Measurements from ENCODE around the gene DNER.

Gene DNER

GRCh38 chr2:229429589-229429988 lies 284.8 kb downstream of the DNER start:
- DNase-seq: no peak

GRCh38 chr2:229426464-229426863 lies 287.9 kb downstream of the DNER start:
- DNase-seq: no peak

GRCh38 chr2:229425598-229425997 lies 288.8 kb downstream of the DNER start:
- no peak for DNase-seq

- DNase-seq: no peak
Measured at GRCh38 chr2:229422063-229422462, 292.3 kb downstream of the DNER start.

- no peak for DNase-seq
Measured at GRCh38 chr2:229419158-229419557, 295.2 kb downstream of the DNER start.

- DNase-seq: no peak
Measured at GRCh38 chr2:229417916-229418315, 296.4 kb downstream of the DNER start.

- DNase-seq: no peak
Measured at GRCh38 chr2:229417176-229417575, 297.2 kb downstream of the DNER start.

- no peak for DNase-seq
Measured at GRCh38 chr2:229416116-229416694, 298.1 kb downstream of the DNER start.

- DNase-seq: no peak
Measured at GRCh38 chr2:229414631-229415030, 299.7 kb downstream of the DNER start.

- no peak for DNase-seq
Measured at GRCh38 chr2:229412686-229413085, 301.7 kb downstream of the DNER start.

GRCh38 chr2:229410946-229411345 lies 303.4 kb downstream of the DNER start:
- DNase-seq: no peak

- no peak for DNase-seq
Measured at GRCh38 chr2:229410264-229410663, 304.1 kb downstream of the DNER start.

GRCh38 chr2:229409751-229410181 lies 304.6 kb downstream of the DNER start:
- DNase-seq: no peak

- DNase-seq: no peak
Measured at GRCh38 chr2:229408962-229409361, 305.4 kb downstream of the DNER start.

- no peak for DNase-seq
Measured at GRCh38 chr2:229408356-229408755, 306.0 kb downstream of the DNER start.

- no peak for DNase-seq
Measured at GRCh38 chr2:229407170-229407569, 307.2 kb downstream of the DNER start.

- no peak for DNase-seq
Measured at GRCh38 chr2:229405796-229406195, 308.6 kb downstream of the DNER start.

GRCh38 chr2:229403296-229403695 lies 311.1 kb downstream of the DNER start:
- DNase-seq: no peak

- DNase-seq: no peak
Measured at GRCh38 chr2:229401171-229401865, 313.0 kb downstream of the DNER start.

- DNase-seq: no peak
Measured at GRCh38 chr2:229393926-229394325, 320.4 kb downstream of the DNER start.

- DNase-seq: no peak
Measured at GRCh38 chr2:229392196-229392595, 322.2 kb downstream of the DNER start.

- no peak for DNase-seq
Measured at GRCh38 chr2:229388731-229389130, 325.6 kb downstream of the DNER start.

- no peak for DNase-seq
Measured at GRCh38 chr2:229387866-229388265, 326.5 kb downstream of the DNER start.

- no peak for DNase-seq
Measured at GRCh38 chr2:229380101-229380625, 334.2 kb downstream of the DNER start.

GRCh38 chr2:229378386-229378785 lies 336.0 kb downstream of the DNER start:
- no peak for DNase-seq

Measured in activated CD4-positive, CD25-positive, alpha-beta regulatory T cell (primary cell).